ENCODE data around the gene KIAA1586. TPM values are rescaled to one million over a fixed set of nuclear protein-coding genes. Genes with fewer than 3 reads are reported as not detected.
"Not testable (repeated sequence)": the region's sequence is repeated elsewhere in the genome, so short reads cannot be mapped to it uniquely, and the experiment has no call there.

The KIAA1586 gene
- total and polyA plus RNA-seq, 7 donors: 1.4 to 16.9 (median 13.8) TPM

DNA sequence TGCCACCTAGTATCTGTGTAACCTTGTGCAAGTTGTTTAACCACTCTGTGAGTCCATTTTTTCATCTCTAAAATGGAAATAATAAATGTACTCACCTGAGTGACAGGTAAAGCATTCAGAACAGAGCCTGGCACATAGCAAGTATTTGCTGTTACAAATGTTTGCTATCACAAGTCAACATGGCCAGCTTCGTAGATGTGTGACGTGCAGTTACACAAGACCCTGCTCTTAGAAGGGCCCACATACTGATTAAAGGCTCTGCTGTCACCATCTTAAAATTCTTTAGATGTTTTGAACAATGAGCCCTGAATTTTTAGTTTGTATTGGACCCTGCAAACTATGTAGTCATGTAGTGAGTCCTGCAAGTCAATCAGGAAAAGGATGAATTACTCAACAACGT is 40.4 kb upstream of the KIAA1586 start:
- 64 to 78% methylated on average over 3 of the region's 3 CpGs for WGBS, 2 donors
- DNase-seq: no peak
- Histone ChIP-seq H3K9me3 (no peaks in the 10 kb centered on the region), H3K27me3 (no peaks in the 10 kb centered on the region), H3K4me1 (no peaks in the 10 kb centered on the region), H3K36me3 (no peaks in the 10 kb centered on the region), H3K27ac (no peak overlapping the region), H3K4me3 (no peak overlapping the region)
- TF ChIP-seq POLR2AphosphoS5 (IDR thresholded peaks at IDR 0.05) (no peak), CTCF (IDR thresholded peaks at IDR 0.05) (no peak), POLR2A (IDR thresholded peaks at IDR 0.05) (no peak), EP300 (IDR thresholded peaks at IDR 0.05) (no peak)
- intact Hi-C loops (cut with DNase I): loop anchor here (10.0 kb wide), 1 partner anchor 689 kb away; no protein-coding TSS in a partner anchor

GRCh38 chr6:57008069-57008468 is 38.4 kb upstream of the KIAA1586 start:
- H3K9me3 ChIP-seq, H3K27ac ChIP-seq, H3K4me1 ChIP-seq, H3K36me3 ChIP-seq, H3K27me3 ChIP-seq, DNase-seq, H3K4me3 ChIP-seq: not testable (repeated sequence)
- WGBS, 2 donors: 92 to 93% methylated on average over 2 of the region's 2 CpGs
- intact Hi-C loops (cut with DNase I): loop anchor here (10.0 kb wide), 1 partner anchor 687 kb away; no protein-coding TSS in a partner anchor

DNA sequence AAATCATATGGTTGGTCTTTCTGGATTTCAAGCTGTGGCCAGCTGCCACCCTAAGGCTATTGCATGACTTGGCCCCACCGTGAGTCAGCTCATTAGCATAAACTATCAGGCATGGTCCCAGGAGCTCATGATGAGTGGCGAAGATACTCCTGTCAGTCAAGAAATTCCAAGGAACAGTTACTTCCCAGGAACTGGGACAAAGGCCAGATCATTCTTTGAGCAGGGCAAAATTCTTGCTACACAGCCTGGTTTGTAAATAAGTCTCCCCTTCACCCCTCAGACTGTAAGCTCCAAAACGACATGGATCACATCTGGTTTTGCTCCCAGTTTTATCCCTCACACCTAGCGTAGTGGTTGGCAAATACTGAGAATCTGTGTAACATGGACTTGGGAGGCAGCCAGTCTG is 33.0 kb upstream of the KIAA1586 start:
- WGBS, 2 donors: 64 to 68% methylated on average over 4 of the region's 4 CpGs
- Histone ChIP-seq H3K27ac (no peak overlapping the region), H3K4me1 (no peaks in the 10 kb centered on the region), H3K4me3 (no peak overlapping the region), H3K27me3 (no peaks in the 10 kb centered on the region), H3K36me3 (no peaks in the 10 kb centered on the region), H3K9me3 (no peaks in the 10 kb centered on the region)
- TF ChIP-seq EP300 (IDR thresholded peaks at IDR 0.05) (no peak), CTCF (IDR thresholded peaks at IDR 0.05) (no peak), POLR2A (IDR thresholded peaks at IDR 0.05) (no peak), POLR2AphosphoS5 (IDR thresholded peaks at IDR 0.05) (no peak)
- intact Hi-C loops (cut with DNase I): no loop called here
- DNase-seq: no peak

GRCh38 chr6:57017069-57017468 is 29.4 kb upstream of the KIAA1586 start:
- intact Hi-C loops (cut with DNase I): no loop called here
- H3K4me3 ChIP-seq: no peak overlapping the region
- no peak overlapping the region for H3K27ac ChIP-seq
- 79 to 85% methylated on average over 3 of the region's 3 CpGs for WGBS, 2 donors
- H3K4me1 ChIP-seq: no peaks in the 10 kb centered on the region
- no peak for DNase-seq
- no peak for TF ChIP-seq POLR2A (IDR thresholded peaks at IDR 0.05)
- TF ChIP-seq POLR2AphosphoS5 (IDR thresholded peaks at IDR 0.05): no peak
- no peak for TF ChIP-seq CTCF (IDR thresholded peaks at IDR 0.05)
- TF ChIP-seq EP300 (IDR thresholded peaks at IDR 0.05): no peak
- no peaks in the 10 kb centered on the region for H3K9me3 ChIP-seq
- no peaks in the 10 kb centered on the region for H3K36me3 ChIP-seq
- no peaks in the 10 kb centered on the region for H3K27me3 ChIP-seq

- WGBS, 2 donors: 70 to 86% methylated on average over 1 of the region's 1 CpG
These were observed 28.7 kb upstream of the KIAA1586 start for GRCh38 chr6:57017841-57018240.

More at GRCh38 chr6:57017841-57018240, 28.7 kb upstream of the KIAA1586 start:
- Histone ChIP-seq H3K36me3 (no peaks in the 10 kb centered on the region), H3K27me3 (no peaks in the 10 kb centered on the region), H3K4me1 (no peaks in the 10 kb centered on the region), H3K9me3 (no peaks in the 10 kb centered on the region), H3K4me3 (no peak overlapping the region), H3K27ac (no peak overlapping the region)
- DNase-seq: no peak
- intact Hi-C loops (cut with DNase I): no loop called here
- TF ChIP-seq EP300 (IDR thresholded peaks at IDR 0.05) (no peak), CTCF (IDR thresholded peaks at IDR 0.05) (no peak), POLR2AphosphoS5 (IDR thresholded peaks at IDR 0.05) (no peak), POLR2A (IDR thresholded peaks at IDR 0.05) (no peak)

Data from sigmoid colon (tissue), 7 donors.